Stimulated activated CD8-positive, alpha-beta memory T cell treated with anti-CD3 and anti-CD28 coated beads, Interleukin-7, amount 100 ng/mL, for 48 hours (primary cell): ENCODE data around the gene RAB11B.
"Not testable (repeated sequence)": the region's sequence is repeated elsewhere in the genome, so short reads cannot be mapped to it uniquely, and the experiment has no call there.

ENCODE experiments used
- DNase-seq, 2 donors: peaks; one replicate each; pipeline ENCODE4 v3.0.0-alpha.2; 2020; ENCODE audit warnings: low read depth in 1 of 2; ENCODE audit errors: extremely low read depth in 1 of 2

RAB11B gene

DNA sequence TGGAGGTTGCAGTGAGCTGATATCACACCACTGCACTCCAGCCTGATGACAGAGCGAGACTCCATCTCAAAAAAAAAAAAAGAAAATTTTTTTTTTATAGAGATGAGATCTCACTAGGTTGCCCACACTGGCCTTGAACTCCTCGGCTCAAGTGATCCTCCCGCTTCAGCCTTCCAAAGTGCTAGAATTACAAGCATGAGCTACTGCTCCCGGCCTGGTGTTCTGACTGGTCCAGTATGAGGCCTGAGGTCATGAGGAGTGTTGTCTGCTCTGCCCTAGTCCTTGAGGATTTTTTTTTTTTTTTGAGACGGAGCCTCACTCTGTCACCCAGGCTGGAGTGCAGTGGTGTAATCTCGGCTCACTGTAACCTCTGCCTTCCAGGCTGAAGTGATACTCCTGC lies 35.2 kb downstream of the RAB11B start:
- not testable (repeated sequence) for DNase-seq

DNA sequence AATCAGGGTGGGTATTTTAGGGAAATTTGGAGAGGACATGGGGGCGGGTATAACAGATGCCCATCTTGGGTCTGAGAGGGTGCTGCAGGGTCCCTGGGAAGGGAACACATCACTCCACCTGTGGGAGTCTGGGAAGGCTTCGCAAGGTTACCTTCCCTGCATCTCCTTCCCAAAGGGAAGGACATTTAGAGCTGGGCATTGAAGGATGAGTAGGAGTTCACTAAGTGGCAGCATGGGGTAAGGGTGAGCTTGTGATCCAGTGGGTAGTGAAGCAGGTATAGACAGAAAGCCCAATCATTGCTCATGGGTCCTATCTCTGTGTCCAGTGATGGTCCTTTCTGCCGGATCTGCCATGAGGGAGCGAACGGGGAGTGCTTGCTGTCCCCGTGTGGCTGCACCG lies 36.1 kb downstream of the RAB11B start:
- no peak for DNase-seq

DNA sequence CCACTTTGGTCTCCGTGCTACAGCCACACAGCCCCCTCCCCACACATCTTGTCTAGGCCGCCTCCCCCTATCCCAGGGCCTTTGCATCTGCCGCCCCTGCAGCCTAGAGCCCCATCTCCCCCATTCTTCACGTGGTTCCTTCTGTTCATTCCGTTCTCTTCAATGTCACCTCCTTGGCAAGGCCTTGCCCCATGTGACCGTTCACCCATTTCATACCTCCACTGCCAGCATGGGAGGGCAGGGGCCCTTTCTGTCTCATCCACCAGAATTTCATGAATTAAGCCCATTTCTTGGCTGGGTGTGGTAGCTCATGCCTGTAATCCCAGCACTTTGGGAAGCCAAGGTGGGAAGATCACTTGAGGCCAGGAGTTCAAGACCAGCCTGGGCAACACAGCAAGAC lies 38.9 kb downstream of the RAB11B start:
- DNase-seq: no peak

DNA sequence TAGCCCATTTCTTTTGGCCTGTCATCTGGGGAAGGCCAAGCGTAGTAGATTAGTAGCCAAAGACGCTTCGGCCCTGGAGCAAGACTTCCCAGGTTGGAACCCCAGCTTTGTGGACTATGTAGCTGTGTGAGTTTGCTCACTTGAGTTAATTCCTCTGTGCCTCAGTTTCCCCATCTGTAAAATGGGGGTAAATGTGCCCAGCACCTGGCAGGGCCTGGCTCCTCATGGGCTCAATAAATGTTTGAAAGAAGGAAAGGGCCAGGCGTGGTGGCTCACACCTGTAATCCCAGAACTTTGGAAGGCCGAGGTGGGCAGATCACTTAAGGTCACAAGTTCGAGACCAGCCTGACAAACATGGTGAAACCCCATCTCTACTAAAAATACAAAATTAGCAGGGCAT lies 39.7 kb downstream of the RAB11B start:
- DNase-seq: no peak

DNA sequence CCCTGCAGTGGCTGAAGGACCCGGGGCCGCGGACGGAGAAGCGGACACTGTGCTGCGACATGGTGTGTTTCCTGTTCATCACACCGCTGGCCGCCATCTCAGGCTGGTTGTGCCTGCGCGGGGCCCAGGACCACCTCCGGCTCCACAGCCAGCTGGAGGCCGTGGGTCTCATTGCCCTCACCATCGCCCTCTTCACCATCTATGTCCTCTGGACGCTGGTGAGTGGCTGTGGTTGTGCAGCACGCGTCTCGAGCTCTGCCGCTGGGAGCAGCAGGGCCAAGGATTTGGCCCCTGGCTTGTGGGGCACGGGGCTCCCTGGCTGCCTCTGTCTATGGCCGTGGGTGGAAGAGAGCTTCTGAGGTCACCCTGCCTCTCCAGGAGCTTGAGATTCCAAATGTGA lies 40.5 kb downstream of the RAB11B start:
- DNase-seq: no peak

DNA sequence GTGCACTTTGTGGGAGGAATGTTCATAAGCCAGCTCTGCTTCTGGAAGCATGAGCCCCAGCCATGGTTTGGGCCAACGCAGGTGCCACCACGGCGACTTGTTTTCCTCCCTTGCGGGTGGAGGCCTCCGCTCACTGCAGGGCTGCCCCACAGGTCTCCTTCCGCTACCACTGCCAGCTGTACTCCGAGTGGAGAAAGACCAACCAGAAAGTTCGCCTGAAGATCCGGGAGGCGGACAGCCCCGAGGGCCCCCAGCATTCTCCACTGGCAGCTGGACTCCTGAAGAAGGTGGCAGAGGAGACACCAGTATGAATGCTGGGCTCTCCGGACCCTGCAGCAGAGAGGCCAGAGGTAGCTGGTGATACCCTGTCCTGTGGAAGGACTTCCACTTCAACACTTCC lies 48.1 kb downstream of the RAB11B start:
- DNase-seq: no peak

DNA sequence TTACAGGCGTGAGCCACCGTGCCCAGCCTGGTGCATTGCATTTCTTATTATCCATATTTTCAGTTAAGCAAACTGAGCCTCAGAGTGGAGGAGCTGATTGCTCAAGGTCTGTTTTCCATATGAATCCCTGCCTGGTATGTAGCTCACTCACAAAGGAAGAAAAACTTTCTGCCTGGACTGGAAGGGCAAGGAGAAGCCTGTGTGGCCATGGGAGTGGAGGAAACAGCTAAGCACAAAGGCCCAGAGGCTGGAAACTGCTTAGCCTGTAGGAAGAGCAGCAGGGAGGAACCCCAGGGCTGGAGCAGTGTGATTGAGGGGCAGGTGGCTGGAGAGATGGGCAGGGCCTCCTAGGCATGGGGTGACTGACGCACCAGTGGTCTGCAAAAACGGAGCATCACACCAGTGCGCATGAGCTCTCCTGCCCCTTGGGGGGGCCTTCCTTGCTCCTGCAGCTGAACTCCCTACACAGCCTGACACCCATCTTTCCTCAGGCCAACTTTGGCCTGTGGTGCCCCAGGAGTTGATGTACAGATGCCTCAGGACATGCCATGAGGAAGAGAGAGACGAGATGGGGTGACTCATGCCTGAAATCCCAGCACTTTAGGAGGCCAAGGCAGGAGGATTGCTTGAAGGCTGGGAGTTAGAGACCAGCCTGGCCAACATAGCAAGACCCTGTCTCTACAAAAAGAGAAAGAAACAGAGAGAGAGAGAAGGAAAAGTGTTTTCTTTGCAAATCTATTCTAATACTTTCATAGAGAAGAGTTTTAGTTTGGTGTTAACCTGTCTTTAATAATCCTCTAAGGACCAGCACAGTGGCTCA lies 51.8 kb downstream of the RAB11B start:
- DNase-seq: no peak

DNA sequence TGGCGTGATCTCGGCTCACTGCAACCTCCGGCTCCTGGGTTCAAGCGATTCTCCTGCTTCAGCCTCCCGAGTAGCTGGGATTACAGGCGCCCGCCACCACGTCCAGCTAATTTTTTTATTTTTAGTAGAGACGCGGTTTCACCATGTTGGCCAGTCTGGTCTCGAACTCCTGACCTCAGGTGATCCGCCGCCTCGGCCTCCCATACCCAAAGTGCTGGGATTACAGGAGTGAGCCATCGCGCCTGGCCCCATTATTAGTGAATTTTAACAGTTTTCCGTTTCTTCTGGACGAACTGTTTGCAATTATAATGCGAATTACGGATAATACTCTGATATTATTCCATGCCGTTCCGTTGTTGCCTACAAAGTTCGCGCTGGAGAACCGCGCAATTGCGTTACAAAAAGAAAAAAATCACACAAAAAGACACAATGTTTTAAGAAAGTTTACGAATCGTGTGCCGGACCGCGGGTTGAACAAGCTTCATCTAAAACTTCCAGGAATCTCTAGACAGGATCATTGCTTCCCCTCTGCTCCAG lies 54.0 kb downstream of the RAB11B start:
- not testable (repeated sequence) for DNase-seq

DNA sequence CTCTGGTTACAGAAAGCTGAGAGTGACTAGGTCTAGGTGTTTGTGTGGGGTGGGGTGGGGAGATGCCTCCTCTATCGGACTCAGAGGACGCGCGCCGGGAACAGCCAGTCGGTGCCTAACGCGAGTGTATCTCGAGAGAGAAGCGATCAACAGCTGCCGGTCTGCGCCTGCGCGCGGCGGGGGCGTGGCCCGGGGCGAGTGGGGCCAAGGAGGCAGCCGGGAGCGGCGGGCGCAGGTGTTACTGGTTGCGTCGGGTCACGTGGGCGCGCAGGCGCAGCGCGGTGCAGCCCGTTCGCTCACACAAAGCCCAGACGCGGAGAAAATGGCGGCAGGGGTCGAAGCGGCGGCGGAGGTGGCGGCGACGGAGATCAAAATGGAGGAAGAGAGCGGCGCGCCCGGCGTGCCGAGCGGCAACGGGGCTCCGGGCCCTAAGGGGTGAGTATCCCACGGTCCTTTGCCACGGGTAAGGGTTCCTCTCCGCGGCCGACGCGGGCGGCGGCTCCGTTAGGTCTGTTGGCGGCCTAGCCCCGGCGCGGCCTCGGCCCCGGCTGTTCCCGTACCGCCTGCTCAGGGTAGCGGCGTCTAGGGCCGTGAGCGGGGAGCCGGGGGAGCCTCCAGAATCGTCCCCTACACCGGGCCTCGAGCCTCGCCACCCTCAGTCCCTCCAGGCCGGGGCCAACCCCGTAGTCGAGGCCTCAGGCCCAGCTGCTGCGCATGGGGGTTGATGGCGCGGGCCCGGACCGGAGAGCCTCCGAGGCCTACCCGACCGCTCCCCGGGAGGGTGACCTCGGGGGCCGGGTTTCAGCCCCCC lies 54.7 kb downstream of the RAB11B start, which contains the start of gene HNRNPM:
Gene HNRNPM, plus strand, starts transcription at position 299 of the 811 bp plus-strand sequence. Its CDS starts 24 bp downstream, at position 323.
- DNase-seq: peak; percentile 100

DNA sequence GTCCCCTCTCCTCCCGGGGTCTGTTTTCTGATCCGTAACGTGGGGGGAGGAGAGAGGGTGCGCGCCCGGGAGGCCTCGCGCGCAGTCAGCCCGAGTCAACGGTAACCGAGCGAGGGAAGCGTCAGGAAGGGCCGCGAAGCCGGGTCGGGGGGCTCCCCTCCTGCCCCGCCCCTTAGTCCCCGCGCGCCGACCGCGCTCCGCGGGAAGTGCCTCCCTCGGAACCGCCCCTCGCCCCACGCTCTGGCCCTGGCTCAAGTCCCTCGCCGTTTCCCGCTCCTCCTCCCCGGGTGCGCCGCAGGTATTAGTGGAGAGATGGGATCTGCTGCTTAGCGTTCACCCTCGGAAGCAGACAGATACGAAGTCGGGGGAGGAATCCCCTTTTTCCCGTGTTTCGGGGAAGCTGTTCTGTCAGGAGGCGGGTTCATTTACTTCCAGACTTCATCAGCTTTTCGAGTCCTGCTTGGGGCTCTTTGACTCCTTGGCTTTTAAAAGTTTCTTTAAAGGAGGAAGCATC lies 55.4 kb downstream of the RAB11B start:
- DNase-seq: peak; percentile 17 to 29

DNA sequence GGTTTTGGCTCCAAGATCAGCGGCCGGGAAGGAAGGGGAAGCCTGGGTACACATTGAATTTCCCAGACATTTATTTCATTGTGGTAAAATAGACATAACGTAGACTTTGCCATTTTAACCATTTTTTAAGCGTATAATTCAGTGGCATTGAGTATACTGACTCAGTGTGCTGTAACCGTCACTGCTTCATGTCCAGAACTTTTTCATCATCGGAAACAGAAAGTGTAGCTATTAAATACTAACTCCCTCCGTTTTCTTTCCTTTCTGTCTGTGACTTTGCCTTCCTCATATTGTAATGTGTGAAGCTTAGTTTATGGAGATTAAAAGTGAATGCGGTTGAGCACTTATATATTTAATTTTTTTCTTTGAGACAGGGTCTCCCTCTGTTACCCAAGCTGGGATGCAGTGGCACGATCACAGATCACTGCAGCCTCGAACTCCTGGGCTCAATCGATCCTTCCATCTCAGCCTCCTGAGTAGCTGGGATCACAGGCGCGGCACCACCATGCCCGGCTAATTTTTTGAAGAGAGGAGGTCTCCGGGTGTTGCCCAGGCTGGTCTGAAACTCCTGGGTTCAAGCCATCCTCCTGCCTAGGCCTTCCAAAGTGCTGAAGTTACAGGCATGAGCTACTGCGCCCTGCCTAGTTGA lies 56.0 kb downstream of the RAB11B start:
- no peak for DNase-seq

DNA sequence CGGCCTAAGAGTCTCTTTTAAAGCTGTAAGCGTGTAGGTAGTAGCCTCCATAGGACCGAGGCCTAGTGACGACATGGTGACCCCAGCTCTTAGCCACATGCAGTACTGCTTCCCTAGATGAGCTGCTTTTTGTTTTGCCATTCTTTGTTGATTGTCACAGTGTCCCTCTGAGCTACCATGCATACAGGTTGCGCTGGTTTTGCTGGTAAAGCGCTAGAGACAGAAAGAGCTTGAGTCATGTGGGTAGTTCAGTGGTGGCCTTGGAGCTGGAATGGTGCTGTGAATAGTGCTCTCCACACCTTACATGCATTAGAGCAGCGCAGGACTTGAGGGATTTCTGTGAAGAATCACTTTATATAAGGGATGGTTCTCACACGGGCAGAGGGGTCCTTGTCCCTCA lies 59.7 kb downstream of the RAB11B start:
- no peak for DNase-seq

DNA sequence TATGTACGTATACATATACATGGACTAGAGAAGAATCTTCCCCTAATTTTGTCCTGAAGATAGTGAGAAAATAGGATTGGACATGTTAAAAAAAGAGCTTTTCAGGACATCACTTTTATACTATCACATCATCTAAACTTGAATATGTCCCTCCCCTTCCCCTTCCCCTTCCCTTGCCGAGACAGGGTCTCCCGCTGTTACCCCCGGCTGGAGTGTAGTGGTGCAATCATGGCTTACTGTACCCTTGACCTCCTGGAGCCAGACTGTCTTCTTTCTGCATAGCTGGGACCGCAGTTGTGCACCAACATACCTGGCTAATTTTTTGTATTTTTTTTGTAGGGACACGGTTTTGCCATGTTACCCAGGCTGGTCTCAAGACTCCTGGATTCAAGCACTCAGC lies 61.2 kb downstream of the RAB11B start:
- DNase-seq: no peak

DNA sequence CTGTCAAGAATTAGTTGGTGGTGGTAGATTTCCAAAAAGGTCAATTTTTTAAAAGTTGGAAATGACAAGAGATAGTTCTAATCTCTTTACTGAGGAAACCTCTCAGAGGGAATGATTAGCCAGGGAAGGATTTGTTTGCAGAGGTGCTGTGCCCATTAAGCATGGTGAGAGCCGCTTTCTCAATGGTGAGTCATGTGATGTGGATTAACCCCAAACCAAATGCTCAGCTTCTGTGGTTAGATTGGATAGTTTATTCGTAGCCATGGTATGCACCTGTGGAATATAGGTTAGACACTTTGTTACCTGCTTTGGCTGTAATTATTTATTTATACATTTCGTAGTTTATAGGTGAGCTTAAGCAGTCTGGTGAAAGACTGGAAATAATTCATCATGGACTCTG lies 61.7 kb downstream of the RAB11B start:
- no peak for DNase-seq

DNA sequence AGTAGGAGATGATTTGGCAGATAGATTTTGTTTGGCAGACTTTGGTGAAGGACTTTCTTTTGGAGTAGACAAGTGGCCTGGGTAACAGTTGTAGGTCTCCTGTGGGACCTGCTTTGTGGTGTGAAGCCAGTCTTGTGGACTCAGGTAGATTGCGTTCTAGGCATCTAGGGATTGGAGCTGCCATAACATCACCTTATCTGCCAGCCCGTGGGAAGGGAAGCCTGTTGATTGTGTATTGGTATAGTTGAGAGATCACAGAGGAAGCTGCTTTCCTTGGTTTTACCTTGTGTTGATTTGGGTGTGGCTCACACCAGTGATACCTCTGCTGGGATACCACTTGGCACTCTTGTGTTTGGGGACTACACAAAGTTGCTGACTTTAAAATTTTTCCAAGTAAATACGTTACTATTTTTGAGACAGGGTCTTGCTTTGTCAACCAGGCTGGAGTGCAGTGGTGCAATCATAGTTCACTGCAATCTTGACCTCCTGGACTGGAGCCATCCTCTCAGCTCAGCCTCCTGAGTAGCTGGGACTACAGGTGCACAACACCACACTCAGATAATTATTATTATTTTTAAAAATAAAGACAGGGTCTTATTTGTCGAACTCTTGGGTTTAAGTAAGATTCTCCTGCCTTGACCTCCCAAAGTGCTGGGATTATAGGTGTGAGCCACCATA lies 62.4 kb downstream of the RAB11B start:
- no peak for DNase-seq

DNA sequence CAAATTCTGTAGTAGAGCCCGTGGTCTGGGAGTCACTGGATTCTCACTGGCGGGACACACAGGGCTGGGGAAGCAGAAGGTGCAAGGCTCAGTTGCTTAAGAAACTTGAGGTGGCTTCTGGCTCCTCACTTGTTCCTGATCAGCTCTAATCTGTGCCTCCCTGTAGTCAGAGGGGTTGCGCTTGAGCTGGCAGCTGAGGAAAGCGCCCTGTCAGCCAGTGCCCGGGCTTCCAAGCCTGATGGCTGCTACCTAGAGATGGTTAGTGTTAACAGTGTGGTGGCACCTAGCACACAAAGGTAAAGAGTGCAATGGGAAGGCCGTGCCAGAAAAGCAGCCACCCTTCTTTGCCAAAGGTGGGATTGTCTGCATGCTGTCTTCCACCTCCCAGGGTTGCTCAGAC lies 63.5 kb downstream of the RAB11B start:
- no peak for DNase-seq
